Bronchus fibroblast of lung (primary cell): Measurements from ENCODE around the gene CCR6. TPM values are rescaled to one million over a fixed set of nuclear protein-coding genes. Genes with fewer than 3 reads are reported as not detected.

Experiments
- total RNA-seq: library from RNA; depleted of rRNA; stranded (reverse); fragments of >200 nt; gene quantifications from 2 replicates; pipeline ENCODE4 v1.2.3, GENCODE V29; 2015

CCR6 gene
- total RNA-seq = not detected in 2 replicates

DNA sequence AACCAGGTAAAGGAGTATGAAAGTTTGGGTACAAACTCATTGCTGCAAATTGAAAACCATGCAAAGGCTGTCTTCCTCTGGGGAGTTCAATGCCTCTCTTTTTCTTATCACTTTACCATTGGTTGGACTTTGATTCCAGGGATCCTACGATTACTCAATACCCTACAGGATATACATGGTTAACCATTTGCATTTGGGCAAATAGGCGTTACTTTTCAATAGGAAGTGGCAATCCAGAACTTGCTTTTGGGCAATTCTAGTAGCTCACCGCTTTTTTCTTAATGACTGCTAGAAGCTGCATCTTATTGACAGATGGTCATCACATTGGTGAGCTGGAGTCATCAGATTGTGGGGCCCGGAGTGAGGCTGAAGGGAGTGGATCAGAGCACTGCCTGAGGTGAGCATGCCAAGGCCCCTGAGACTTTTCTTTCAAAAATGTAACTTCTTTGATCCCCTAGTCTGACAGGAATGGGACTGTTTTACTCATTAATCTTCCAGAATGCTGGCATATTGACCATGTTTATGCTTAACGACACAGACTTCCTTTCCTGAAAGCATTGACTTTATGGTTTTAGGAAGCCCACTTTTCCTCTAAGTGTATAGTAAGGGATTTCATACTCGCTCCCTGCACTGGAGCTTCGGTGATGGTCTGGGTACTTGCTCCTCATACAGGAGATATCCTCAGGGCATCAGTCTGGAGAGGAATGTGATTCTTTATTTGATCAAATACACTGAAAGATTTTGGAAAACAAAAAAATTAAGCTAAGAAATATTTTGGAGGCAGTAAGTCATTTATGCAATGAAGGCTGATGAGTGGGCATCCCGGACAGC, at the start of gene CCR6:
Gene CCR6, plus strand, starts transcription at position 270 of the 831 bp plus-strand sequence. CDS start 13,039 bp downstream, outside the sequence.

DNA sequence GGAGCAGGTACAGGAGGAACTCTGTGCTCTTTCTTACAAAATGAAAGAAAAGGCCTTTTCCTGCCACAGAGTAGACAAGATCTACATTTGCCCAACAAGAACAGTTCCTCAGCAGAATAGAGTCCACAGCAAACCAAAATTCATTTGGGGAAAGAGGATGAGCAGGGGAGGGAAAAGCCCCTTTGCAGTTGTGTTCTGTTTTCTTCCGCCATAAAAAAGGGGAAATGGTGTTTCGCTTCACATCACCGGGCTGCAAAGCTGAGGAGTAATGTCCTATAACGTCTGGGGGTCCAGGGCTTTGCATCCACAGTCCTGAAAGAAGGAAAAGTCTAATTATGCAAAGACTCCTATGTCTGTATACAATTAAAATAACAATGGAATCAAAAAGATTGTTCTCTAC, 35.0 kb downstream of the CCR6 start, which contains the start of gene GPR31:
Gene GPR31, minus strand, starts transcription at position 118 of the 400 bp plus-strand sequence. CDS start 149 bp downstream, outside the sequence.

Other genes with a start within 250 kb of the CCR6 start
- gene RNASET2, start 166.5 kb upstream of the CCR6 start, total RNA-seq = 6.1 and 7.1 TPM in 2 replicates
- 8.8 and 10.6 TPM in 2 replicates for gene CEP43, start 123.7 kb upstream of the CCR6 start, total RNA-seq
- gene GPR31, start 34.9 kb downstream of the CCR6 start, total RNA-seq = not detected in 2 replicates
- gene UNC93A, start 168.2 kb downstream of the CCR6 start, total RNA-seq = not detected in 2 replicates
- not detected in 2 replicates for gene TTLL2, start 202.0 kb downstream of the CCR6 start, total RNA-seq